BLaER1 treated with 17β-estradiol and CSF1 and Interleukin-3, amounts not matched to agents 10 nM and 100 nM (cell line): Measurements from ENCODE around the gene TMEM82.

Source experiments
- H3K27ac ChIP-seq, 11 experiments: shearing (Covaris generic); formaldehyde crosslinking; 2 replicates each; pipeline ENCODE4 v1.8.1; 2022
- H3K27me3 ChIP-seq, 11 experiments: shearing (Covaris generic); formaldehyde crosslinking; 2 replicates each; pipeline ENCODE4 v1.8.1; 2022
- H3K36me3 ChIP-seq, 11 experiments: shearing (Covaris generic); formaldehyde crosslinking; 2 replicates each; pipeline ENCODE4 v1.8.1; 2022
- H3K4me1 ChIP-seq, 10 experiments: shearing (Covaris generic); formaldehyde crosslinking; 2 replicates each; pipeline ENCODE4 v1.8.1; 2022
- H3K4me2 ChIP-seq, 11 experiments: shearing (Covaris generic); formaldehyde crosslinking; 2 replicates each; pipeline ENCODE4 v1.8.1; 2022
- H3K4me3 ChIP-seq, 10 experiments: shearing (Covaris generic); formaldehyde crosslinking; 2 replicates each; pipeline ENCODE4 v1.8.1; 2022
- H3K9ac ChIP-seq, 11 experiments: shearing (Covaris generic); formaldehyde crosslinking; 2 replicates each; pipeline ENCODE4 v1.8.1; 2022
- H3K9me3 ChIP-seq, 11 experiments: shearing (Covaris generic); formaldehyde crosslinking; replicated peaks in 1 of 11; 2 replicates each; pipeline ENCODE4 v1.8.1; 2022
- H4K20me1 ChIP-seq, 11 experiments: shearing (Covaris generic); formaldehyde crosslinking; 2 replicates each; pipeline ENCODE4 v1.8.1; 2022
- Cebpa-rat ChIP-seq, 11 experiments: shearing (Covaris generic); IDR thresholded peaks; 2 replicates each; pipeline ENCODE4 v1.8.1; 2022

Gene TMEM82

DNA sequence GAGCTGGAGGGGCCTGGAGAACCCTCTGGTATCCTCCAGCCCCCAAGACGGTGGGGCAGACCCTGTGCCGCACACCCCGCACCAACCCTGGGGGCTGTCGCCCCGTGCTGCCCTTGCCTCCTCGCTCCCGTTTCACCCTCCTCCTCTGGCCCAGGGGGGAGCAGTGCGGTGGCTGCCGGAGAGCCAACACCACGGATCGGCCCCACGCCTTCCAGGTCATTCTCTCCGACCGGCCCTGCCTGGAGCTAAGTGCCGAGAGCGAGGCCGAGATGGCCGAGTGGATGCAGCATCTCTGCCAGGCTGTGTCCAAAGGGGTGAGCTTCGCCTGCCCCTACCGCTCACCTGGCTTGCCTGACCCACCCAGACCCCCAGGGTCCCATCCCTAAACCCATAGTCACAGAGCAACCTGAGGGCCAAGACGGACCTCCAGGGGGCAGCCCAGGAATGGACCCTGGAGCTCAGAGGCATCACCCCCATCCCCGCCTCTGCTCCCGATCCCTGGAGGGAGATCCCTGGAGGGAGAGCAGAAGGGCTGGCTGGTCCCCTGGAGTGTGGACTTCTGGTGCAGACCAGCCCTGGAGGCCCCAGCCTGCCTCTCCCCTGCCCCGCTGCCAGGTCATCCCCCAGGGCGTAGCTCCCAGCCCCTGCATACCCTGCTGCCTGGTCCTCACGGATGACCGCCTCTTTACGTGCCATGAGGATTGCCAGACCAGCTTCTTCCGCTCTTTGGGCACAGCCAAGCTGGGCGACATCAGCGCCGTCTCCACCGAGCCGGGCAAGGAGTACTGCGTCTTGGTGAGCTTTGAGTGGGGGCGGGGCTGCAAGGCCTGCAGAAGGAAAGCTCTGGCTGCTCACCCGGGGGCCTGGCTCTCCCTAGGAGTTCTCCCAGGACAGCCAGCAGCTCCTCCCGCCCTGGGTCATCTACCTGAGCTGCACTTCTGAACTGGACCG, 10.3 kb upstream of the TMEM82 start:
- no peak for TF ChIP-seq Cebpa-rat (IDR thresholded peaks at IDR 0.05)
- H4K20me1 ChIP-seq = peaks cover 11 to 92% (median 44%) of the 10 kb centered on the region in 11 experiments; a peak in 19 of 22 replicates
- no peaks in the 10 kb centered on the region for H3K27me3 ChIP-seq
- H3K4me2 ChIP-seq = no peak overlapping the region
- no peak overlapping the region for H3K4me3 ChIP-seq
- peaks cover 72 to 84% (median 80%) of the 10 kb centered on the region in 11 experiments for H3K36me3 ChIP-seq
- no peak overlapping the region for H3K9ac ChIP-seq
- H3K4me1 ChIP-seq = peaks cover 0 to 23% (median 13%) of the 10 kb centered on the region in 10 experiments; a peak in 15 of 20 replicates
- no peak overlapping the region for H3K27ac ChIP-seq
- H3K9me3 ChIP-seq = no peaks in the 10 kb centered on the region

DNA sequence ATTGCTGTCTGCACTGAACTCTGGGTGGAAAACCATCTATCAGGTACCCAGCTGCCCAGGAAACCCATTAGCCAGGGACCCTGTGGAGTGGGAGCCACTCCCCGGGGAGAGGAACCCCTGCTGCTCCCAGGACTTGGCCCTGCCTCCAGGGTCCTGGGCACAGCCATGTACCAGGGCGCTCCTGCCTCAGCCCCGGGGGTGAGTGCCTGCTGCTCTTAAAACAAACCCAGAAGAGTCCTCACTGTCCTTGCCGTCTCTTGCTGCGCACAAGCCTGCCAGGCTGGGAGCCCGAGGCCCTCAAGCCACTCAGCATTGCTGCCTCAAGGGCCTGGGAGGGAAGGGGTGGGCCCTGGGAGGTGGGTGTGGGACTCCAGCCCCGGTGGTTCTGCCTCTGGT, 9.6 kb upstream of the TMEM82 start:
- Histone ChIP-seq H3K4me1 (peaks cover 0 to 21% (median 13%) of the 10 kb centered on the region in 10 experiments; a peak in 15 of 20 replicates), H3K36me3 (peaks cover 65 to 78% (median 73%) of the 10 kb centered on the region in 11 experiments), H3K9ac (no peak overlapping the region; a peak in 1 of 22 replicates), H3K9me3 (no peaks in the 10 kb centered on the region), H3K27me3 (no peaks in the 10 kb centered on the region), H3K4me2 (no peak overlapping the region), H3K27ac (no peak overlapping the region), H4K20me1 (peaks cover 11 to 90% (median 42%) of the 10 kb centered on the region in 11 experiments; a peak in 19 of 22 replicates), H3K4me3 (no peak overlapping the region)
- no peak for TF ChIP-seq Cebpa-rat (IDR thresholded peaks at IDR 0.05)

DNA sequence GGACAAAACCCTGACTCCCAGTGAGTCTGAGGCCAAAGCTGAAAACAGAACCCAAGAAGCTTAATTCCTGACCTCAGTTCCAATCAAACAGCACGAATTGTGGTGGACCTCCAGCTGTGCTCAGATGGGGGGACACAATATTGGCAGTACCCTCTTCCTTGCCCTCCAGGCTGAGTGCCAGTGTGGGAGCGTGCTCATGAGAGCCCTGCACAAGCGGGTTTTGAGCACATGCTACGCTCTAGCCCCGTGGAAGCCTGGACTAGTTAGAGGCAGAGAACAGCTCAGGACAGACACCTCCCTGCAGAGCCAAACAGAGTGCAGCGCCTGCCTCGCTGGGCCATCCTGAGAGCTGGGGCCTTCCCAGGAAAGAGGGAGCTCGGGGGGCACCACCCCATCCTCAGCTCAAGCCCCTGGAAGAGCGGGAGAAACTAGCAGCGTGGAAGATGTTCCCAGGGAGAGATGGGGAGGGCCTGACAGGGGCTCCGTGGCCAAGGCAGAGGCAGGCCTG, 9.0 kb upstream of the TMEM82 start:
- H3K36me3 ChIP-seq = peaks cover 59 to 72% (median 67%) of the 10 kb centered on the region in 11 experiments

DNA sequence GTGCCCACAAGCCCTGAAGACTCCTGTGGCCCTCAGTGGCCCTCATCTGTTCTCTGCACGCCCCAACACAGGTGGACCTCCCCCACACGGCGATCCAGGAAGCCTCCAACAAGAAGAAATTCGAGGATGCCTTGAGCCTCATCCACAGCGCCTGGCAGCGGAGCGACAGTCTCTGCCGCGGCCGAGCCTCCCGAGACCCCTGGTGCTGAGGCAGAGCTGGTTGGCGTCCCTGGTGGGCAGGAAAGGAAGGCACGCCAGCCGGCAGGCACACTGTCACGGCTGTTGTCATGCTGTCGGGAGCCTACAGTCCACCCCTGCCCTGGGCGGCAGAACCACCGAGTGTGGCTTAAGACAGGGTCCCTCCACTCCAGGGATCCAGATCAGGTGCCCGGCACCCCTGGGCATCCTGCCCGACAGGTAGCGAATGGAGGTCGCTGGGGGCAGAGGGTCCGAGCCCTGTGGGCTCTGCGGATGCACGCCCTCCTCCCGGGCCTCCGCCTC, 8.5 kb upstream of the TMEM82 start:
- no peak overlapping the region for H3K27ac ChIP-seq
- H3K9me3 ChIP-seq = no peaks in the 10 kb centered on the region
- no peak overlapping the region for H3K9ac ChIP-seq
- H3K36me3 ChIP-seq = peaks cover 54 to 67% (median 62%) of the 10 kb centered on the region in 11 experiments
- H3K27me3 ChIP-seq = no peaks in the 10 kb centered on the region
- no peak overlapping the region for H3K4me2 ChIP-seq
- no peak for TF ChIP-seq Cebpa-rat (IDR thresholded peaks at IDR 0.05)
- H4K20me1 ChIP-seq = peaks cover 3 to 90% (median 32%) of the 10 kb centered on the region in 11 experiments; a peak in 18 of 22 replicates
- H3K4me1 ChIP-seq = peaks cover 6 to 20% (median 15%) of the 10 kb centered on the region in 10 experiments; a peak in 15 of 20 replicates
- no peak overlapping the region for H3K4me3 ChIP-seq

More for the DNA sequence above, 9.0 kb upstream of the TMEM82 start:
- H3K4me1 ChIP-seq = peaks cover 1 to 21% (median 14%) of the 10 kb centered on the region in 10 experiments; a peak in 15 of 20 replicates
- no peaks in the 10 kb centered on the region for H3K27me3 ChIP-seq
- no peak overlapping the region for H3K4me2 ChIP-seq
- no peaks in the 10 kb centered on the region for H3K9me3 ChIP-seq
- H3K9ac ChIP-seq = no peak overlapping the region; a peak in 1 of 22 replicates
- no peak for TF ChIP-seq Cebpa-rat (IDR thresholded peaks at IDR 0.05)
- H4K20me1 ChIP-seq = peaks cover 8 to 90% (median 36%) of the 10 kb centered on the region in 11 experiments; a peak in 18 of 22 replicates
- H3K4me3 ChIP-seq = no peak overlapping the region
- no peak overlapping the region for H3K27ac ChIP-seq

DNA sequence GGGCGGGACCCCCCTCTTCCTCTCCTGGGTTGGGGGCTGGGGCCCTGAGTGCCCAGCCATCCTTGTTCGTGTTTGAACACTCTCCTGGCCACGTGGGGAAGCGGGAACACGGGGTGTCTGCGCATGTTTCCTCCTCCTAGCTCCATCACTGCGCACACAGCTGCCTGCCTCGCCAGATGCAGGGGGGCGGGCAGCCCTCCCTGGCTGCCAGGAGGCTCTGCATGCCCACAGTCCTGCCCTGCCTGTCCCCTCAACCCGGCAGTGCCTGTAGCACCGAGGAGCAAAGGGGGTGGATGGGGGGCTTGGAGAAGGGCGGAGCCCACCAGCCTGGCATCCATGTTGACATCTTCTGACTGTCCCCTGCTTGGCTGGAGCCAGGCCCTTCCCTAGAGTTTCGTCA, 8.0 kb upstream of the TMEM82 start:
- peaks cover 50 to 61% (median 57%) of the 10 kb centered on the region in 11 experiments for H3K36me3 ChIP-seq
- H3K4me1 ChIP-seq = peaks cover 8 to 18% (median 13%) of the 10 kb centered on the region in 10 experiments; a peak in 14 of 20 replicates
- H3K9ac ChIP-seq = no peak overlapping the region; a peak in 1 of 22 replicates
- no peaks in the 10 kb centered on the region for H3K9me3 ChIP-seq
- H3K4me3 ChIP-seq = no peak overlapping the region
- H4K20me1 ChIP-seq = peaks cover 0 to 90% (median 37%) of the 10 kb centered on the region in 11 experiments; a peak in 17 of 22 replicates
- no peak for TF ChIP-seq Cebpa-rat (IDR thresholded peaks at IDR 0.05)
- H3K4me2 ChIP-seq = no peak overlapping the region
- H3K27ac ChIP-seq = no peak overlapping the region
- no peaks in the 10 kb centered on the region for H3K27me3 ChIP-seq

DNA sequence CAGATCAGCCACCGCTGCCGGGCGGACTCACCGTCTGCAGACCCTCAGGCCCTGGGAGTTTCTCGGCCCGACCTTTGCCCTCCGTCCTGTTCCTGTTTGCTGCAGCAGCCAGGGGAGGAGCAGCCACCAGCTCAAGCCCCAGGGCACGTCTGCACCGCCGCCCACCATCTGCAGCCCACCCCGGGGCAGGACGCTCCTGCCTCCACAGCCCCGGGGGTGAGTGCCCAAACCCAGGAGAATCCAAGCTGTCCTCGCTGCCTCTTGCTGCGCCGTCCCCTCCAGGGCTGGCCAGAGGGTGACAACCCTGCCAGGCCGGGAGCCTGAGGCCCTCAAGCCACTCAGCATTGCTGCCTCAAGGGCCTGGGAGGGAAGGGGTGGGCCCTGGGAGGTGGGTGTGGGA, 7.4 kb upstream of the TMEM82 start:
- H3K27me3 ChIP-seq = no peaks in the 10 kb centered on the region
- H3K9me3 ChIP-seq = no peaks in the 10 kb centered on the region
- H3K9ac ChIP-seq = no peak overlapping the region; a peak in 1 of 22 replicates
- H3K4me3 ChIP-seq = no peak overlapping the region
- no peak overlapping the region for H3K27ac ChIP-seq
- H3K36me3 ChIP-seq = peaks cover 45 to 56% (median 53%) of the 10 kb centered on the region in 11 experiments
- no peak for TF ChIP-seq Cebpa-rat (IDR thresholded peaks at IDR 0.05)
- H3K4me1 ChIP-seq = peaks cover 8 to 18% (median 13%) of the 10 kb centered on the region in 10 experiments; a peak in 14 of 20 replicates
- no peak overlapping the region for H3K4me2 ChIP-seq
- H4K20me1 ChIP-seq = peaks cover 0 to 94% (median 37%) of the 10 kb centered on the region in 11 experiments; a peak in 17 of 22 replicates

DNA sequence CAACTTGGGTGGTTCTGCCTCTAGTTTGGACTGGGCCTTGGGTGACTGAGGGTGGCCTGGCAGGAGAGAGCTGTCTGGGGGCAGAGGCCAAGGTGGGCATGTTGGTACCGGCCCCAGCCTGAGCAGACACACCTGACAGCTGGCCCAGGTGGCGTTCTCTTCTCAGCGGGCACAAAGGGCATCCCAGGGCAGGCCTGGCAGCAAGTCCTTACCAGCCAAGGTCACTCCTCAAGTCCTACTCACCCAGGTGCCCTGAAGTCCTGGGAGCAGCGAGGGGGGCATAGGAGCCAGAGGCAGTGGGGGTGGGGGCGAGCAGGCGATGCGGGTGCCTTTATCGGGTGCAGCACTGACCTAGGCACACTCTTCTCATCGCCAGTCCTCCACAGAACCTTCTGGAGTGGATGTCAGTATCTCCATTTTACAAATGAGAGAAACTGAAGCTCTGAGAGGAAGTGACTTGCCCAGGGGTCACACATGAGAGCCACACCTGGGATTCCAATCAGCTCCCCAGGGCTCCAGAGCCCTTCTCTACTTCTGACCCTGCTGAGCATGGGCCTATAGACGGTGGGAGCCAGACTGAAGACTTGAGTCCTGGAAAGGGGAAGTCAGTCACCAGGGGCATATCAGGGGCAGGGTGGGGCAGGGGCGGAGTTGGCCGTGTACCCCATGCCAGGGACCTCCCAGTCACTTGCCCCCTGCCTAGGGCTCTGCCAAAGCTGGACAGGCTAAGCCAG, 6.8 kb upstream of the TMEM82 start:
- H3K36me3 ChIP-seq = peaks cover 41 to 51% (median 48%) of the 10 kb centered on the region in 11 experiments
- H3K4me2 ChIP-seq = no peak overlapping the region
- H3K9ac ChIP-seq = no peak overlapping the region
- H3K27me3 ChIP-seq = no peaks in the 10 kb centered on the region
- H3K4me3 ChIP-seq = no peak overlapping the region
- no peaks in the 10 kb centered on the region for H3K9me3 ChIP-seq
- peaks cover 0 to 97% (median 37%) of the 10 kb centered on the region in 11 experiments; a peak in 17 of 22 replicates for H4K20me1 ChIP-seq
- H3K4me1 ChIP-seq = peaks cover 8 to 18% (median 13%) of the 10 kb centered on the region in 10 experiments; a peak in 14 of 20 replicates
- no peak overlapping the region for H3K27ac ChIP-seq
- no peak for TF ChIP-seq Cebpa-rat (IDR thresholded peaks at IDR 0.05)

DNA sequence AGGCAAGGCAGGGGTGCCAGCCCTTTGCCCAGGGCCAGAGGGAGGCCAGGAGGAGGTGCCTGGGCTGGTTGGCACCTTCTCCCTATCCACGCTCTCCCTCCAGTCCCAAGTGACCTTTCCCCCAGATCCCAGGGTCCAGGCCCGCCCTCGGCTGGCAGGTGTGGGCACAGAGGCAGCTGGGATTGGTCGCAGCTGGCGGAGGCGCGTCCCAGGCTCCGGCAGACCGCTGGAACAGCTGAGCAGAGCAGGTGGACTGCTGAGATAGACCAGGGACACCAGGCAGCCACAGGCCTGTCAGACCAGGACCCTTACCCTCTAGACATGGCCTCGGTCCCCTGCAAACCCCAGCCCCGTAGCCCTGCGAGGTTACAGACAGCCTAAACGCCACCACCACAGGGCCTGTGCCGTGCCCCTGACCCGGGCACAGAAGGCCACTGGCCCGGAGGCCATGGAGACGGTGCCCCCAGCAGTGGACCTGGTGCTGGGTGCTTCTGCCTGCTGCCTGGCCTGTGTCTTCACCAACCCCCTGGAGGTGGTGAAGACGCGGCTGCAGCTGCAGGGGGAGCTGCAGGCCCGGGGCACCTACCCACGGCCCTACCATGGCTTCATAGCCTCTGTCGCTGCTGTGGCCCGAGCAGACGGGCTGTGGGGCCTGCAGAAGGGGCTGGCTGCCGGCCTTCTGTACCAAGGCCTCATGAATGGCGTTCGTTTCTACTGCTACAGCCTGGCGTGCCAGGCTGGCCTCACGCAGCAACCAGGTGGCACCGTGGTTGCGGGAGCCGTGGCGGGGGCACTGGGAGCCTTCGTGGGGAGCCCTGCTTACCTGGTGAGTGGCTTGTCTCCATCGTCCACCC, 6.0 kb upstream of the TMEM82 start, which contains the start of gene SLC25A34:
SLC25A34 (plus strand) TSS at position 221 of the 854 bp plus-strand sequence; CDS start at position 449, 228 bp downstream.
- H3K4me3 ChIP-seq = no peak within 1 kb of the TSS
- no peaks in the 10 kb centered on the region for H3K9me3 ChIP-seq
- H3K4me1 ChIP-seq = peaks cover 8 to 18% (median 13%) of the 10 kb centered on the region in 10 experiments; a peak in 14 of 20 replicates
- H3K4me2 ChIP-seq = no peak within 1 kb of the TSS
- no peak for TF ChIP-seq Cebpa-rat (IDR thresholded peaks at IDR 0.05)
- H3K27ac ChIP-seq = no peak within 1 kb of the TSS
- no peak within 1 kb of the TSS for H3K9ac ChIP-seq
- H3K27me3 ChIP-seq = no peaks in the 10 kb centered on the region
- H4K20me1 ChIP-seq = peaks cover 0 to 97% (median 31%) of the 10 kb centered on the region in 11 experiments; a peak in 17 of 22 replicates
- H3K36me3 ChIP-seq = peaks cover 33 to 43% (median 41%) of the 10 kb centered on the region in 11 experiments
